Stimulated activated CD4-positive, alpha-beta T cell treated with anti-CD3 and anti-CD28 coated beads, Interleukin-15, amount 100 ng/mL, for 1 hour (primary cell): ENCODE results near the gene CGREF1.

Experiments used
- DNase-seq, 2 donors: peaks; one replicate each; pipeline ENCODE4 v3.0.0-alpha.2; 2020; ENCODE audit warnings: low read depth in 1 of 2, low spot score in 1 of 2

CGREF1 gene

GRCh38 chr2:27089111-27089954 is 29.6 kb downstream of the CGREF1 start:
- DNase-seq = no peak

- DNase-seq = no peak
These were observed 30.3 kb downstream of the CGREF1 start for GRCh38 chr2:27088634-27089033.

GRCh38 chr2:27087823-27088410 is 31.0 kb downstream of the CGREF1 start:
- DNase-seq = no peak

GRCh38 chr2:27086724-27087593 is 32.0 kb downstream of the CGREF1 start, which contains the start of gene KHK:
Gene KHK (plus strand): TSS chr2:27086772. CDS start chr2:27087260, 488 bp downstream.
- no peak for DNase-seq

- peak; percentile 98 to 99 for DNase-seq
These were observed 32.7 kb downstream of the CGREF1 start for GRCh38 chr2:27086090-27086723.

DNA sequence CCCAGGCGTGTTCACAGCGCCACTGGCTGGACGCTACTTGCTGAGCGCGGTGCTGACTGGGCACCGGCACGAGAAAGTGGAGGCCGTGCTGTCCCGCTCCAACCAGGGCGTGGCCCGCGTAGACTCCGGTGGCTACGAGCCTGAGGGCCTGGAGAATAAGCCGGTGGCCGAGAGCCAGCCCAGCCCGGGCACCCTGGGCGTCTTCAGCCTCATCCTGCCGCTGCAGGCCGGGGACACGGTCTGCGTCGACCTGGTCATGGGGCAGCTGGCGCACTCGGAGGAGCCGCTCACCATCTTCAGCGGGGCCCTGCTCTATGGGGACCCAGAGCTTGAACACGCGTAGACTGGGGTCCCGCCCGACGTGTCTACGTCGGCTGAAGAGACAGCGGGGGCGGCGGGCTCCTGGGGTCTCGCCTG is 33.2 kb downstream of the CGREF1 start:
- no peak for DNase-seq

GRCh38 chr2:27085062-27085672 is 33.8 kb downstream of the CGREF1 start:
- no peak for DNase-seq

- DNase-seq = no peak
These were observed 34.4 kb downstream of the CGREF1 start for GRCh38 chr2:27084297-27085061.

- no peak for DNase-seq
These were observed 35.3 kb downstream of the CGREF1 start for GRCh38 chr2:27083410-27084296.

DNA sequence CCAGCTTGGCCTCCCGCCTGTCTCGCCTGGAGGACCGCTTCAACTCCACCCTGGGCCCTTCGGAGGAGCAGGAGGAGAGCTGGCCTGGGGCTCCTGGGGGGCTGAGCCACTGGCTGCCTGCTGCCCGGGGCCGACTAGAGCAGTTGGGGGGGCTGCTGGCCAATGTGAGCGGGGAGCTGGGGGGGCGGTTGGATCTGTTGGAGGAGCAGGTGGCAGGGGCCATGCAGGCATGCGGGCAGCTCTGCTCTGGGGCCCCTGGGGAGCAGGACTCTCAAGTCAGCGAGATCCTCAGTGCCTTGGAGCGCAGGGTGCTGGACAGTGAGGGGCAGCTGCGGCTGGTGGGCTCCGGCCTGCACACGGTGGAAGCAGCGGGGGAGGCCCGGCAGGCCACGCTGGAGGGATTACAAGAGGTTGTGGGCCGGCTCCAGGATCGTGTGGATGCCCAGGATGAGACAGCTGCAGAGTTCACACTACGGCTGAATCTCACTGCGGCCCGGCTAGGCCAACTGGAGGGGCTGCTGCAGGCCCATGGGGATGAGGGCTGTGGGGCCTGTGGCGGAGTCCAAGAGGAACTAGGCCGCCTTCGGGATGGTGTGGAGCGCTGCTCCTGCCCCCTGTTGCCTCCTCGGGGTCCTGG is 36.0 kb downstream of the CGREF1 start:
- DNase-seq = no peak

GRCh38 chr2:27081984-27082772 is 36.8 kb downstream of the CGREF1 start:
- DNase-seq = no peak

DNA sequence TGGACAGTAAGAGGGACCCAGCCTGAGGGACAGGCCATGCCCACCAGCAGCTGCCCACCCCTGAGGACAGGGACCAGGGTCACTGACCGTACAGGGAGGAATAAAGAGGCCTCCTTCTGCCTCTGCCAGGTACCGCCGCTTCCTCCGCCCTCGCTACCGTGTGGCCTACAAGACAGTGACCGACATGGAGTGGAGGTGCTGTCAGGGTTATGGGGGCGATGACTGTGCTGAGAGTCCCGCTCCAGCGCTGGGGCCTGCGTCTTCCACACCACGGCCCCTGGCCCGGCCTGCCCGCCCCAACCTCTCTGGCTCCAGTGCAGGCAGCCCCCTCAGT is 38.4 kb downstream of the CGREF1 start:
- no peak for DNase-seq

DNA sequence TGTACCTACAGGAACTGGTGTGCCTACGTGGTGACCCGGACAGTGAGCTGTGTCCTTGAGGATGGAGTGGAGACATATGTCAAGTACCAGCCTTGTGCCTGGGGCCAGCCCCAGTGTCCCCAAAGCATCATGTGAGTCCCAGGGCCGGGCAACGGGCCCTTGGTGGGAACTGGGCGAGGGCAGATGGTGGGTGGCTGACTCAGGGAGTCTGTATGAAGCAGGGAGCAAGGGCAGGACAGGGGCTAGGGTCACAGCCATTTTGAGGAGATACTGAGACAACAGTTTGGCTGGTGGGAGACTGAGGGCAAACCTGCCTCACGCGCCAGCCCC is 38.8 kb downstream of the CGREF1 start:
- DNase-seq = no peak

DNA sequence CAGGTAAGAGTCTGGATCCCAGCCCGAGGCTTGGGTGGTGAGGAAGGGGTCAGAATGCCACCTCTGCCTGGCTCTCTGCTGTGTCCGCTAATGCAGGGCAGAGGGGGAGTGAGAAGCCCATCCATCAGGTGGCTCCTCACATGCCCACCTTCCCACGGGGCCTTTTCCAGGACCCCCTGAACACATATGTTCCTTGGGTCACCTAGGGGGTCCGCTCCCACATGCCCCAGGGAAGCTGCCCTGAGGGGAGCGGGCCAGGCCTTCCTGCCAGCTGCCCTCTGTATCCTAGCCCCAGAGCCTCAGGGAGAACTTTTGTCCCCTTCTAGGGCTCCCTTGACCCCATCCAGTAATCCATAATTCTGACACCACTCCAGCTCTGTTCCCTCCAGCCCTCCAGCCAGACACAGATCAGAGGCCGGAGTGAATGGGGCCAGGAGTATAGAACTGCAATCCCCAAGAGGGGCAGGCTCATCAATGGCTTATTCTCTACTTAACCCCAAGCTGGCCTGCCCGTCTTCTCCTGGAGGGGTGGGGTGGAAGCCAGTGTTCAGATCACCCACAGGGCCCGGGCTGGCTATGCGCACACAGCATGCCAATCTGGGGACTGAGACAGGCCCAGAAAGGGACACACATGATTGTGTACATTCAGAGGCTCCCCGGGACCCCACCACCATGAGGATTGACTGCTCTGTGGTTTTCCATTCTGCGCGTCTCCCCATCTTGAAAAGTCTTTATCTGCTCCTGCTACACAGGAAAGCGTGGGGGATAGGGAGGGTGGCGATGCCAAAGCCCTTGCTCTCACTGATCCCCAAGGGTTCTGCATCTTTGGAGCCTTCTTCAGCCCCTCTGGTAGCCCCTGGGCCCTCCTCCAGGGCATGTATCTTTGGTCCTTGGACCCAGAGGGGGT is 39.4 kb downstream of the CGREF1 start:
- no peak for DNase-seq

GRCh38 chr2:27078267-27079194 is 40.4 kb downstream of the CGREF1 start, which contains the start of gene EMILIN1:
Gene EMILIN1 (plus strand): TSS chr2:27078615. CDS start chr2:27079066, 451 bp downstream.
- DNase-seq = no peak

- no peak for DNase-seq
These were observed 41.7 kb downstream of the CGREF1 start for GRCh38 chr2:27077231-27077630.
